Bronchial epithelial cell (primary cell): ENCODE results near the gene MDH1B. TPM values are rescaled to one million over a fixed set of nuclear protein-coding genes. Genes with fewer than 3 reads are reported as not detected.

Source experiments
- DNase-seq: peaks from one replicate; pipeline ENCODE4 v3.0.0-alpha.2; 2010; ENCODE audit warnings: low read depth
- FAIRE-seq: peaks from 2 replicates; lab custom pipeline; 2011; peaks lifted over from hg19 to GRCh38; lab: Jason Lieb, UNC
- H3K27me3 ChIP-seq: 2 replicates; pipeline ENCODE4 v1.5.1; 2011; ENCODE audit warnings: low read length; ENCODE audit not compliant: control insufficient read depth, insufficient read depth
- H3K36me3 ChIP-seq: 2 replicates; pipeline ENCODE4 v1.5.1; 2011; ENCODE audit warnings: low read length; ENCODE audit not compliant: control insufficient read depth, insufficient read depth
- H3K4me3 ChIP-seq: 2 replicates; pipeline ENCODE4 v1.5.1; 2011; ENCODE audit warnings: mild to moderate bottlenecking, low read depth, low read length, control low read depth
- CTCF ChIP-seq: IDR thresholded peaks from 2 replicates; pipeline ENCODE4 v1.5.1; 2011; ENCODE audit warnings: mild to moderate bottlenecking, moderate library complexity, low read length, control low read depth, inconsistent platforms; ENCODE audit not compliant: insufficient read depth, severe bottlenecking
- total RNA-seq: library from RNA; depleted of rRNA; stranded (reverse); fragments of >200 nt; gene quantifications from 2 replicates; pipeline ENCODE4 v1.2.1, GENCODE V29; 2014

MDH1B gene
- total RNA-seq, 1 donor from 2014 or later = not detected

GRCh38 chr2:206688453-206688852, 76.7 kb downstream of the MDH1B start:
- Histone ChIP-seq H3K36me3 (no peaks in the 10 kb centered on the region), H3K4me3 (no peak overlapping the region), H3K27me3 (peaks cover 1% of the 10 kb centered on the region)
- TF ChIP-seq CTCF = no peak
- FAIRE-seq = no peak
- DNase-seq = no peak

Other genes with a start within 250 kb of the MDH1B start
- gene FAM237A, start 122.8 kb downstream of the MDH1B start, total RNA-seq = not detected in 2 replicates
- not detected in 2 replicates for gene DYTN, start 46.9 kb downstream of the MDH1B start, total RNA-seq
- gene FASTKD2, start 278 bp upstream of the MDH1B start, total RNA-seq = 41.3 and 46.7 TPM in 2 replicates
- gene CPO, start 174.2 kb upstream of the MDH1B start, total RNA-seq = 0.13 TPM in 1 of 2 replicates, not detected in the other